Liver (tissue), 3 donors: ENCODE results near the gene PTER.

Experiments
- CTCF ChIP-seq: fragments of 150-350 bp; IDR thresholded peaks from 2 replicates; pipeline ENCODE4 v1.5.1; 2017; ENCODE audit warnings: improper control_type of control experiment, low read depth, low read length; ENCODE audit not compliant: missing input control
- REST ChIP-seq: IDR thresholded peaks from 2 replicates; pipeline ENCODE4 v1.6.1; 2016; ENCODE audit warnings: antibody characterized with exemption, mild to moderate bottlenecking
- RXRA ChIP-seq, 2 donors: IDR thresholded peaks; 2 replicates each; pipeline ENCODE4 v1.6.1; 2017 to 2018; ENCODE audit warnings: antibody characterized with exemption in 2 of 2, mild to moderate bottlenecking in 1 of 2
- donor health status: healthy.
- donor health status: healthy.

DNA sequence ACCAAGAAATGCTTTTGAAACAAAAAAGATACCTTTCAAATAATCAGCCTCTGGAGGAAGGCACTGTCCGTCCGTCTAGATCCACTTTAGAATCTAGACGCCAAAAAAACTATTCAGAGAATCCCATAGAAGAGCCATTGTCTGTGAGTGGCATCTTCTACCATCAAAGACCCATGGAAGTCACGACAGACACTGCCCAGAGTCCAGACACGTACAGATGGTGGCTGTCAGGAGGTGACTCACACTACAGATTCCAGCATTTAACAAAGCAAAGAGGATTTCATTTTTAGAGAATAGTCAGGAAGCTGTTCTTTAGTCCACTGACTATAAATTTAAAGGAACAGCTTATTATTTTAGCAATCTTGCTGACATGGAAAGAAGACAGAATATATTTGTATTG lies 73.2 kb downstream of the PTER start:
- TF ChIP-seq CTCF (no peak), RXRA (IDR thresholded peaks at IDR 0.05) (no peak), REST (no peak)
